A549 treated with AZD2906 at 1 μM for 4 hours (cell line): Measurements from ENCODE around the gene SERPINE2. TPM values are rescaled to one million over a fixed set of nuclear protein-coding genes. Genes with fewer than 3 reads are reported as not detected.

ENCODE experiments used
- total RNA-seq: library from RNA; stranded (reverse); fragments of 200-300 nt; extraction: Qiagen RNA extraction; gene quantifications from 5 replicates; pipeline ENCODE4 v1.2.3, GENCODE V29; 2022

The SERPINE2 gene, protein sequence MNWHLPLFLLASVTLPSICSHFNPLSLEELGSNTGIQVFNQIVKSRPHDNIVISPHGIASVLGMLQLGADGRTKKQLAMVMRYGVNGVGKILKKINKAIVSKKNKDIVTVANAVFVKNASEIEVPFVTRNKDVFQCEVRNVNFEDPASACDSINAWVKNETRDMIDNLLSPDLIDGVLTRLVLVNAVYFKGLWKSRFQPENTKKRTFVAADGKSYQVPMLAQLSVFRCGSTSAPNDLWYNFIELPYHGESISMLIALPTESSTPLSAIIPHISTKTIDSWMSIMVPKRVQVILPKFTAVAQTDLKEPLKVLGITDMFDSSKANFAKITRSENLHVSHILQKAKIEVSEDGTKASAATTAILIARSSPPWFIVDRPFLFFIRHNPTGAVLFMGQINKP
- 139 to 170 TPM (median 157 TPM) in 5 replicates for total RNA-seq

DNA sequence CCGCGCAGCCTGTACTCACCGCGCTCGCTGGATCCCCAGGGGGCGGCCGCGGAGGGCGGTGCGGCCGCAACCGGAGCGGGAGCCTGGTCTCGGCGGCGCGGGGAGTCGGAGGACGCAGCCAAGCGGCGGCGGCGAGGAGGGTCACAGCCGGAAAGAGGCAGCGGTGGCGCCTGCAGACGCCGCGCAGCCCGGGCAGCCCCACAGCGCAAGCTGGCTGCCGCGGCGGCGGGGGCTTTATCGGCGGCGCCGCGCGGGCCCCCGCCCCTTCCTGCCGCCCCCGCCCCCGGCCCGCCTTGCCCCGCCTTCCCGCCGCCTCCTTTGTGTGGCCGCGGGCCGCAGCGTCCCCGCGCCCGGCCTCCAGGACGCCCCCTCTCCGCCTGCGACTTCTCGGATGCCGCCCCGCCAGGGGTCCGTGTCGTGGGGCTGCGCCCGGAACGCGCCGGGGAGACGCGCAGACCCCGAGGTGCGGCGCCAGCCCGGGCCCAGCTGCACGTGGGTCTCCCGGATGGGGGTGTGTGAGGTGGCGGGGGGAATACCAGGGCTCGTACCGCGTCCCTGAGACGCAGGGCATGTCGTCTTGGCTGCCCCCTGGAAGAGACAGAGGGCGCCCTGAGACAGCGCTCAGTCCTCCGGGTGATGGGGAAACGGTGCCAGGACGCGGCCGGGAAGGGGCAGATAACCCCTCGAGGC, at the start of gene SERPINE2:
Gene SERPINE2, minus strand, starts transcription at position 207 of the 690 bp plus-strand sequence. CDS start 37,386 bp downstream, outside the sequence.

DNA sequence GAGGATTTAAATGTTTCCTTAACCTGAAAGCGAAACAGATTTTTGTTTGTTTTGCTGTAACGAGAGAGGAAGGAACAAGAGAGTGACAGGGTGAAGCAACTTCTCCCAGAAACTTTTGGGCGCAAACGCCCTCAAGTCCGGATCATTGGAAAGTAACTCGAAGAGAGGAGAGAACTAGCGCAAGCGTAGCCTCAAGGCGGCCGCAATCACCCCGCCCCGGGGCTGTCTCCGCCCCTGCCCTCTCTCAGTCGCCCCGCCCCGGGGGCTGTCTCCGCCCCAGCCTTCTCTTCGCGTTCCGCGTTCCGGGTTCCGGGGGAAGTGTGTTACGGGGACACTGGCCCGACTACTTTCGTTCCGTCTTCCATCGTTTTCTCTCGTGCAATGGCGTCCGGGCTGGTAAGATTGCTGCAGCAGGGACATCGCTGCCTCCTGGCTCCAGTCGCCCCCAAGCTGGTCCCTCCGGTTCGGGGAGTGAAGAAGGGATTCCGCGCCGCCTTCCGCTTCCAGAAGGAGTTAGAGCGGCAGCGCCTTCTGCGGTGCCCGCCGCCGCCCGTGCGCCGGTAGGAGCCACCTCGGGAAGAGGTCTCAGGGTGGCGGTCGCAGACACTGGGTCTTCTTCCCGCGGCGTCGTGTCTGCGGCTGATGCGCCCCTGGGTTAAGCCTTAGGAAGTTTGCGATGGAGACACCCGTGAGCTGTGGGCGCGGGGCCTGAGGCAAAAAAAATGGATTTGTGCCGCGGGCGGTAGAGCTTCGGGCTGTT, 81.8 kb downstream of the SERPINE2 start, which contains the start of gene MRPL44:
Gene MRPL44, plus strand, starts transcription at position 372 of the 760 bp plus-strand sequence. Its CDS starts 10 bp downstream, at position 382.

DNA sequence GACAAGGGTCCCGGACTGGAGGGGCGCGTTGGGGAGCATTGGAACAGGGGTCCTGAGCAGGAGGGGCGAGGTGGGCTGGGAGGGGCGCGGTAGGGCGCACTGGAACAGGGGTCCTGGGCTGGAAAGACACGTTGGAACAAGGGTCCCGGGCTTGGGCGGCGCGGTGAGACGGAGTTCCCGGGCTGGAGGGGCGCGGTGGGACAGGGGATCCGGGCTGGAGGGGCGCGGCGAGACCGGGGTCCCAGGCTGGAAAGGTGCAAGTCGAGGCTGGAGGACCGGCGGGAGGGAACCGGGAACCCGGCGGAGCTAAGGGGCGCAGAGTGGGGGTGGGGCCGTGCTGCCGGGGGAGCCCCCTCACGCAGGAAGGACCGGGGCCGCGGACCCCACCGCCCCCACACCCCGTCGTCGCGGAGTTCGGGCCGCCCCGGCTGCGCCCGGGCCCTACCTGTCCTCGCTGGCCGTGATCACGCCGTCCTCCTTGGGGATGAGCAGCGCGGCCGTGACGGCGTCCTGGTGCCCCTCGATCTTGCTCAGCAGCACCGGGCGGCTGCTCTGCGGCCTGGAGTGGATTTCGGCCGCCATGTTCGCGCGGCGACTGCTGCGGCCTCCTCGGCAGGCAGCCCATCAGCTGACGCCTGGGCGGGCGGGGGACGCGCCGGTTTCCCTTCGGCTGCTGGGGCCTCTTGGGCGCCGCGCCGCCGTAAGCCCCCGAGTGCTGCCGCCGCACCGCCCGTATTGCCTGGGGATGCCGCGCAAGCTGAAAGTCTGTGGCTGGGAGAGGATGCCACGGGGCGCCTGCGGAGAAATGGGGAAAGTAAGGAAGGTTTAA, 94.2 kb downstream of the SERPINE2 start, which contains the start of gene WDFY1:
Gene WDFY1, minus strand, starts transcription at position 633 of the 829 bp plus-strand sequence. Its CDS starts 51 bp downstream, at position 582.

Other genes with a start within 250 kb of the SERPINE2 start
- gene AP1S3, start 201.7 kb downstream of the SERPINE2 start, total RNA-seq = 27.8 to 48.2 TPM (median 28.4 TPM) in 5 replicates
- gene WDFY1, start 94.0 kb downstream of the SERPINE2 start, total RNA-seq = 29.7 to 36.6 TPM (median 34.8 TPM) in 5 replicates
- gene MRPL44, start 81.8 kb downstream of the SERPINE2 start, total RNA-seq = 41.6 to 49.3 TPM (median 45.3 TPM) in 5 replicates